Common myeloid progenitor, CD34-positive (primary cell): ENCODE measurements around the gene EIF5.

Experiments
- CTCF ChIA-PET: fragments of 350-600 bp; sonication (Branson Sonifier 250); formaldehyde crosslinking; loops from one replicate; lab custom pipeline; 2021; ENCODE audit warnings: antibody characterized with exemption; lab: Charles Lee
- POLR2A ChIA-PET: fragments of 350-600 bp; sonication (Branson Sonifier 250); formaldehyde crosslinking; loops from one replicate; lab custom pipeline; 2021; ENCODE audit warnings: antibody characterized with exemption; lab: Charles Lee
- DNase-seq, 3 donors: peaks; one replicate each; pipeline versions ENCODE4 v3.0.0 to v3.0.0-alpha.2; 2013
- H3K27ac ChIP-seq, 2 experiments: 1 replicate in 1 of 2; 2 replicates in 1 of 2; pipeline ENCODE4 v1.7.0; 2013; ENCODE audit warnings: inconsistent platforms in 2 of 2, low read length in 2 of 2, mild to moderate bottlenecking in 2 of 2, low read depth in 1 of 2, moderate library complexity in 1 of 2; ENCODE audit not compliant: severe bottlenecking in 2 of 2, insufficient read depth in 1 of 2, poor library complexity in 1 of 2
- H3K27me3 ChIP-seq, 5 experiments: replicated peaks in 2 of 5; 1 replicate in 3 of 5; 2 replicates in 2 of 5; pipeline versions ENCODE4 v1.6.1 to v1.7.0; 2013; ENCODE audit warnings: low read length in 4 of 5, mild to moderate bottlenecking in 2 of 5, moderate library complexity in 2 of 5, inconsistent platforms in 1 of 5; ENCODE audit not compliant: insufficient read depth in 5 of 5, control insufficient read depth in 4 of 5
- H3K36me3 ChIP-seq, 4 experiments: 1 replicate in 2 of 4; 2 replicates in 2 of 4; pipeline versions ENCODE4 v1.6.1 to v1.7.0; 2013; ENCODE audit warnings: low read length in 3 of 4, control low read depth in 1 of 4, mild to moderate bottlenecking in 1 of 4; ENCODE audit not compliant: control insufficient read depth in 4 of 4, insufficient read depth in 4 of 4
- H3K4me1 ChIP-seq, 4 experiments: 1 replicate in 3 of 4; 2 replicates in 1 of 4; pipeline versions ENCODE4 v1.6.1 to v1.7.1; 2013; ENCODE audit warnings: low read length in 3 of 4, mild to moderate bottlenecking in 3 of 4, control low read depth in 1 of 4, inconsistent platforms in 1 of 4, moderate library complexity in 1 of 4; ENCODE audit not compliant: control insufficient read depth in 4 of 4, insufficient read depth in 4 of 4; ENCODE audit errors: control extremely low read depth in 1 of 4
- H3K4me3 ChIP-seq, 7 experiments: 1 replicate in 4 of 7; 2 replicates in 3 of 7; pipeline versions ENCODE4 v1.5.1 to v1.7.0; 2013; ENCODE audit warnings: mild to moderate bottlenecking in 7 of 7, low read length in 6 of 7, moderate library complexity in 6 of 7, inconsistent platforms in 2 of 7, low read depth in 2 of 7, control low read depth in 1 of 7; ENCODE audit not compliant: insufficient read depth in 4 of 7, control insufficient read depth in 1 of 7; ENCODE audit errors: extremely low read depth in 1 of 7
- H3K9me3 ChIP-seq, 5 experiments: 1 replicate in 4 of 5; 2 replicates in 1 of 5; pipeline versions ENCODE4 v1.6.1 to v1.7.1; 2013; ENCODE audit warnings: low read length in 4 of 5, mild to moderate bottlenecking in 2 of 5, inconsistent platforms in 1 of 5, low read depth in 1 of 5, moderate library complexity in 1 of 5; ENCODE audit not compliant: control insufficient read depth in 4 of 5, insufficient read depth in 2 of 5; ENCODE audit errors: control extremely low read depth in 1 of 5
- WGBS: methylation state at CpG from one replicate; pipeline ENCODE4 v1.1.5; 2013; ENCODE audit not compliant: insufficient coverage; 5-methylcytosine and 5-hydroxymethylcytosine counted together

EIF5 gene

DNA sequence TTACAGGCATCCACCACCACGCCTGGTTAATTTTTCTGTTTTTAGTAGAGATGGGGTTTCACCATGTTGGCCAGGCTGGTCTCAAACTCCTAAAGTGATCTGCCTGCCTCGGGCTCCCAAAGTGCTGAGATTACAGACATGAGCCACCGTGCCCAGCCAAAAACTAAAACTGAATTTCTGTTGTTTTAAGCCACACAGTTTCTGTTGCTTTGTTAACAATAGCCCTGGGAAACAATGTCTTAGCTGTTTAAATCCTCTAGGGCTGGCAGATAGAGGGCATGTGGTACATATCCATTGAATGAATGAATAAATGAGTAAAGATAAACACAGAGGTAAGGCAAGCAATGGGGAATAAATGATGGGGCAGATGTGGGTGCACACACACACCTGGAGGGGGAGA is 8.0 kb upstream of the EIF5 start:
- Histone ChIP-seq H3K27me3 (no peaks in the 10 kb centered on the region), H3K4me1 (peaks cover 8 to 14% (median 11%) of the 10 kb centered on the region in 4 experiments), H3K36me3 (no peaks in the 10 kb centered on the region), H3K27ac (no peak overlapping the region), H3K9me3 (no peaks in the 10 kb centered on the region), H3K4me3 (no peak overlapping the region)
- ChIA-PET POLR2A (no interaction called here), CTCF (interaction anchor here (0.6 to 0.9 kb wide), 2 partner anchors 28 to 31 kb away, joined by 3 to 4 read pairs; no protein-coding TSS in a partner anchor)
- no peak for DNase-seq
- 92% methylated on average over 3 of the region's 3 CpGs for WGBS

DNA sequence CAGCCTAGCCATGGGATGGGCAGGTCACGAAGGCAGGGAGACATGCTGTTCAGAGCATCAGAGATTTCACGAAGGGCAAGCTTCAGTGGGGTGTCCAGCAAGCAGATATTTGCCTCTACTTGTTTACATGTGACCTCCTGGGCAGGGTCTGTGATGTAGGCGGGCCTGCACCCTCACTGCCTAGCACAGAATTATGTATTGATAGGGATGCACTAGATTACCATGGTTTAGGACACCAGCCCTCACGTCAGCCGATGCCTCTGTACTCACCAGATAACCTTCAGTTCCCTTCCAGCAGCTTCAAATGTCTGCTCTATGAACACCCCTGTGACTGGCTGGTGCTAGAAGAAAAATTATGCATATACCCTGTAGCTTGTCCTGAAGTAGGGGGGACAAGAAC is 5.1 kb upstream of the EIF5 start:
- CTCF ChIA-PET: interaction anchor here (1.0 to 1.4 kb wide), 3 partner anchors 19 to 53 kb away, joined by 3 to 4 read pairs (median 3); no protein-coding TSS in a partner anchor
- Histone ChIP-seq H3K36me3 (no peaks in the 10 kb centered on the region), H3K9me3 (no peaks in the 10 kb centered on the region), H3K4me3 (no peak overlapping the region), H3K4me1 (peaks cover 8 to 35% (median 28%) of the 10 kb centered on the region in 4 experiments), H3K27ac (no peak overlapping the region), H3K27me3 (no peaks in the 10 kb centered on the region)
- 93% methylated on average over 3 of the region's 5 CpGs for whole genome bisulfite sequencing
- POLR2A ChIA-PET: no interaction called here
- DNase-seq: no peak

DNA sequence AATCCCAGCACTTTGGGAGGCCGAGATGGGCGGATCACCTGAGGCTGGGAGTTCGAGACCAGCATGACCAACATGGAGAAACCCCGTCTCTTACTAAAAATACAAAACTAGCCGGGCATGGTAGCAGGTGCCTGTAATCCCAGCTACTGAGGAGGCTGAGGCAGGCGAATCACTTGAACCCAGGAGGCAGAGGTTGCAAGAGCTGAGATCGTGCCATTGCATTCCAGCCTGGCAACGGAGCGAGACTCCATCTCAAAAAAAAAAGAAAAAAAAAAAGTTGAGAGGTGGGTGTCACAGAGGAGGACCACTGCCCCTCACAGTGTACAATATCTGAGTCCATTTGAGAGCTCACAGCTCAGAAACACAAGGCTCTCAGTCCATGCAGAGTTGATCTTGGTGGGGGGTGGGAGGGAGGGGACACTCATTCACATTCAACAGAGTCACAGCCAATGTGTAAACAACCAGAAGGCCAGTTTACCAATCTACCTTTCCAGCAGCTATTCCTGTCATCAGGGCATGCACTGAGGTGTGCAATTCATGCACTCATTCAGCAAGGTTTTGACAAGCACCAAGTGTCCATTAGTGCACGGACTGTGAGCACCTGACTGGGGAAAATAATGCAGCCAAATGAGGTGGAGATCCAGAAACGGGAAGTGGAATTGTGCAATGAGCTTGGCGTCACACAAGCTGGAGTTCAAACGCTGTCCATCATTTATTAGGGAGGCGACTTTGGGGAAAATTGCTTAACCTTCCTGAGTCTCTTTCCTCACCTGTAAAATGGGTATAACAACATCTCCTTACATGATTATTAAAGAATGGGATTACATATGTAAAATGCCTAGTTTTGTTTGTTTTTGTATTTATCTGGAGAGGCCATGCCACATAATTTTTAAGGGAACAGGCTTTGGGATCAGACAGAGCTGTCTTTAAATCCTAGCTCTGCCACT is 4.4 kb upstream of the EIF5 start:
- peak in 2 of 3 donors; percentile 74 to 81 for DNase-seq
- no peaks in the 10 kb centered on the region for H3K9me3 ChIP-seq
- H3K36me3 ChIP-seq: no peaks in the 10 kb centered on the region
- 79% methylated on average over 11 of the region's 14 CpGs for WGBS
- peaks cover 8 to 35% (median 28%) of the 10 kb centered on the region in 4 experiments for H3K4me1 ChIP-seq
- H3K27me3 ChIP-seq: no peaks in the 10 kb centered on the region
- no peak overlapping the region for H3K4me3 ChIP-seq
- no peak overlapping the region for H3K27ac ChIP-seq
- ChIA-PET CTCF (interaction anchor here (1.0 to 1.3 kb wide), 2 partner anchors 35 to 52 kb away, joined by 3 read pairs; no protein-coding TSS in a partner anchor), POLR2A (no interaction called here)

DNA sequence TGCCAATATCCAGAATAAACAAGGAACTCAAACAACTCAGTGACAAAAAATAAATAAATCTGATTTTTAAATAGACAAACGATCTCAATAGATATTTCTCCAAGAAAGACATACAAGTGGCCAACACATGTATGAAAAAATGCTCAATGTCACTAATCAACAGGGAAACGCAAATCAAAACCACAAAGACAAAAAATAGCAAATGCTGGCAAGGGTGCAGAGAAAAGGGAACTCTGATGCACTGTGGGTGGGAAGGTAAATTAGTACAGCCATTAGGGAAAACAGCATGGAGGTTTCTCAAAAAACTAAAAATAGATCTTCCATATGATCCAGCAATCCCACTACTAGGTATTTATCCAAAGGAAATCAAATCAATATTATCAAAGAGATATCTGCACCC is 3.5 kb upstream of the EIF5 start:
- H3K36me3 ChIP-seq: peaks cover 0 to 5% (median under 1%) of the 10 kb centered on the region in 4 experiments
- peak in 1 of 3 donors; percentile 57 for DNase-seq
- peaks cover 9 to 39% (median 33%) of the 10 kb centered on the region in 4 experiments for H3K4me1 ChIP-seq
- H3K27ac ChIP-seq: no peak overlapping the region
- WGBS: no CpG with 5 or more reads among the region's 2 CpGs
- ChIA-PET CTCF (no interaction called here), POLR2A (no interaction called here)
- H3K4me3 ChIP-seq: no peak overlapping the region
- no peaks in the 10 kb centered on the region for H3K9me3 ChIP-seq
- H3K27me3 ChIP-seq: no peaks in the 10 kb centered on the region

DNA sequence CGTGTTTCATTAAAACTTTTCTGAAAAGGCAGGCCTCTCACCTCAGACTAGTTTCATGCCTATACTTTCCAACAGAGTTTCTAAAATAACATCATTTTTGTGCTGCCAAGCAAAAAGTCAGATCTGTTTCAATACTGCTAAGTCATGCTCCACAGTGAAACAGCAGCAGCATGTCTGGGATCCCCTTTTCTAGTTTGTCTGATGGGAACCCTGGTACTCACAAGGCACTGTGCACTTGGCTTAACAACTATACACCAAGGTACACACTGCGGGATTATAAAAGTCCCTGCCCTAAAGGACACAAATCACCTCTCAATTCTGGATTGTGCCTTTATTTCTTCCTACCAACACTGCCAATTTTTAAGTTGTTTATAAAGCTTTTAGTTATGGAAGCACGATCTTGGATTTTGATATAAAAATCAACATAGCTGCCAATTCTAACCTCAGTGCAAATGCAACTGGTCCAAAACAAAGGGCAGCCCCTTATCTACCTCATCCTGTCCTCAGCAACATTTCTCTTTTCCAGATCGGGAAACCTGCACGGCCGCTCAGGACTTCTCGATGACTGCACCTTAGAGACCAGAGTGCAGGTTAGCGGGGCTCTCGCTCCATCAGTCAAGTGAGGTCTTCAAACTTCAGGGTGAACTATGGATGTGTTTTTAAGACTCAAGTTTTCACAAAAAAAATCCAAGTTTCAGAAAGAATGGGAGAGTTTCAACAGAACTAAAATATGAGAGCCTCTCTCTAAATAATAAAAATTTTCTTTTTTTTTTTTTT is 1.7 kb upstream of the EIF5 start:
- no peaks in the 10 kb centered on the region for H3K9me3 ChIP-seq
- peaks cover 14 to 49% (median 41%) of the 10 kb centered on the region in 4 experiments for H3K4me1 ChIP-seq
- ChIA-PET POLR2A (no interaction called here), CTCF (interaction anchor here (2.1 kb wide), 1 partner anchor 11 kb away, joined by 7 read pairs; no protein-coding TSS in a partner anchor)
- H3K27me3 ChIP-seq: no peaks in the 10 kb centered on the region
- H3K27ac ChIP-seq: peak overlapping the region in 1 of 2 experiments; percentile 99
- DNase-seq: peak in 2 of 3 donors; percentile 67 to 78
- WGBS: 95% methylated on average over 7 of the region's 9 CpGs
- peaks cover 13 to 22% (median 16%) of the 10 kb centered on the region in 4 experiments for H3K36me3 ChIP-seq
- peak overlapping the region in 3 of 7 experiments; percentile 13 to 83 (median 16) for H3K4me3 ChIP-seq

DNA sequence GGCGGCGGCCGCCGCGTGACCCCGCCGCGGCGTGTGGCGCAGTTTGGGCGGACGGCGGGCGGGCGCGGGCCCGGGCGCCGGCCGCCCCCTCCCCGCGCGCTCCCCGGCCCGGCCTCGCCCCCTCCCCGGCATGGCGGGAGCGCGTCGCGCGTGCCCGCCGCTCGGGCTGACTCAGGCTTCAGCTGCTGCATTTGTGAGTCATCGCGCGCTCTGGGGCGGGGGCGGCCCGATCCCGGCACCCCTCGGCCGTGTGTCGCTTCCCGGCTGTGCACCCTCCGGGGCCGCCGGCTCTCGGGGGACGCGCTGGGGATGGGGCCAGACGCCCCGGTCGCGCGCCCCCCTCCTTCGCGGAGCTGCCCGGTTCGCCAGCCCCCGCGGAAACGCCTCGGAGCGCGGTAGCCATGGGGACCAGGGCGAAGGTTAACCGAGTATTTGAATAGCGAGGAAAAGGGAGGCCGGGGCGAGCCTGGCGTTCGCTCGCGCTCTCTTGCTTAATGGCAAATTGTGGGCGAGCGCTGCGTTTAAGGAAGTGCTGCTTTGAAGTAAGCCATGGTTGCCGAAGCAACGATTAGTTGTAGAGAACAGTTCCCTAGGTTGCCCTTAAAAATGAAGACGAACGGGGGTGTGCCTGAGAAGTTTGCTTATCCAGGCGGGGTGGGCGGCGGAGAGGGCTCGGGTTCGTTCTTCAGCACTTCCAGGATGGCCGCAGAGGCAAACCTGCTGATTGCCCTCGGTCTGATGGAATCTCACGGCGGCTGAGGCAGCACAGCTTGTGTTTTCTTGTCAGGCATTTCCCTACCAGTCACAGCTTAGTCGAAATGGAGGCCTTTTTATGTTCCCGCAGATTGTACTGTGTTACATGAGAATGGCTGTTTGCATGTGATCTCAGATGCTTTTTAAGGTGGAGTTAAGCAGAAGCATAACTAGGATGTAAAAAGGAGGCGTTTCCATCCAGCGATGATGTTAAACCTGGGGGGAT is 896 bp downstream of the EIF5 start:
- peak overlapping the region; percentile 79 to 96 (median 88) for H3K4me3 ChIP-seq
- H3K9me3 ChIP-seq: no peaks in the 10 kb centered on the region
- H3K36me3 ChIP-seq: peaks cover 30 to 47% (median 41%) of the 10 kb centered on the region in 4 experiments
- DNase-seq: peak in 2 of 3 donors; percentile 85
- H3K4me1 ChIP-seq: peaks cover 12 to 46% (median 38%) of the 10 kb centered on the region in 4 experiments
- WGBS: under 1% methylated on average over 69 of the region's 97 CpGs
- POLR2A ChIA-PET: interaction anchor here (0.5 to 1.9 kb wide), 3 partner anchors 9 to 158 kb away, joined by 5 to 10 read pairs (median 8); no protein-coding TSS in a partner anchor
- no peaks in the 10 kb centered on the region for H3K27me3 ChIP-seq
- H3K27ac ChIP-seq: peak overlapping the region; percentile 98 to 99
- CTCF ChIA-PET: interaction anchor here (1.9 kb wide), 1 partner anchor 230 kb away, joined by 5 read pairs; no protein-coding TSS in a partner anchor
